ENCODE data around the gene NRCAM.

- TF ChIP-seq CTCF (conservative IDR thresholded peaks at IDR 0.05): no peak
- TF ChIP-seq ZFX (IDR thresholded peaks at IDR 0.05): no peak
Measured at GRCh38 chr7:108455998-108456677, at the start of gene NRCAM.

Data from C4-2B (cell line).